B cell (primary cell): Measurements from ENCODE around the gene SMC1B.

Experiments used
- EZH2 ChIP-seq: IDR thresholded peaks from 2 replicates; pipeline ENCODE4 v1.6.1; 2012; ENCODE audit warnings: borderline replicate concordance, low read depth, mild to moderate bottlenecking, moderate library complexity, low read length; ENCODE audit not compliant: insufficient read depth, poor library complexity, severe bottlenecking
- TF ChIP-seq, protein P1 (sequence below): fragments of 200-600 bp; IDR thresholded peaks from one replicate; pipeline ENCODE4 v1.8.0; 2022; ENCODE audit warnings: antibody characterized with exemption, mild to moderate bottlenecking

DNA sequence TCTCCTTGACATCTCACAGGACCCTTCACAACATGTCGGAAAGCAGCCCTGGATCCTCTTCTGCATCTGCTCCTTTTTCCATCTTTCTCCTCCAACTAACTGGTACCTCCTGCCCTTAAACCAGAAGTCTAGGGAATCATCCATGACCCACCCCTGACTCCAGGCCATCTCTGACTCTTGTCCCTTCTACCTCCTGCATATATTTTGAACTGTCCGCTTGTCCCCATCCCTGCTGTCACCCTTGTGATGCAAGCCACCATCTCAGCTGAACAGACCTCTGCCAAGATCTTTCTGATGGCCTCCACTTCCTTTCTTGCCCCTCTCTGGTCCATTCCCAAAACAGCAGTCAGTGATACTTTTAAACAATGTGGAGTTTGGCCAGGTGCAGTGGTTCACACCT lies 7.1 kb upstream of the SMC1B start:
- TF ChIP-seq, protein P1, sequence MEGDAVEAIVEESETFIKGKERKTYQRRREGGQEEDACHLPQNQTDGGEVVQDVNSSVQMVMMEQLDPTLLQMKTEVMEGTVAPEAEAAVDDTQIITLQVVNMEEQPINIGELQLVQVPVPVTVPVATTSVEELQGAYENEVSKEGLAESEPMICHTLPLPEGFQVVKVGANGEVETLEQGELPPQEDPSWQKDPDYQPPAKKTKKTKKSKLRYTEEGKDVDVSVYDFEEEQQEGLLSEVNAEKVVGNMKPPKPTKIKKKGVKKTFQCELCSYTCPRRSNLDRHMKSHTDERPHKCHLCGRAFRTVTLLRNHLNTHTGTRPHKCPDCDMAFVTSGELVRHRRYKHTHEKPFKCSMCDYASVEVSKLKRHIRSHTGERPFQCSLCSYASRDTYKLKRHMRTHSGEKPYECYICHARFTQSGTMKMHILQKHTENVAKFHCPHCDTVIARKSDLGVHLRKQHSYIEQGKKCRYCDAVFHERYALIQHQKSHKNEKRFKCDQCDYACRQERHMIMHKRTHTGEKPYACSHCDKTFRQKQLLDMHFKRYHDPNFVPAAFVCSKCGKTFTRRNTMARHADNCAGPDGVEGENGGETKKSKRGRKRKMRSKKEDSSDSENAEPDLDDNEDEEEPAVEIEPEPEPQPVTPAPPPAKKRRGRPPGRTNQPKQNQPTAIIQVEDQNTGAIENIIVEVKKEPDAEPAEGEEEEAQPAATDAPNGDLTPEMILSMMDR: no peak
- no peak for TF ChIP-seq EZH2
